Hippocampal formation (tissue), 2 donors: ENCODE results near the gene GTF2H3.

Source experiments
- DNase-seq, 2 donors: peaks; one replicate each; lab custom pipeline; 2025; lab: John Stamatoyannopoulos, UW

The GTF2H3 gene

GRCh38 chr12:123645380-123645779 lies 11.8 kb downstream of the GTF2H3 start:
- DNase-seq = no peak

- peak in 1 of 2 donors; percentile 24 for DNase-seq
Measured at GRCh38 chr12:123645878-123646277, 12.2 kb downstream of the GTF2H3 start.

GRCh38 chr12:123648401-123648800 lies 14.8 kb downstream of the GTF2H3 start:
- DNase-seq = no peak

GRCh38 chr12:123654129-123654701 lies 20.6 kb downstream of the GTF2H3 start:
- no peak for DNase-seq

- no peak for DNase-seq
Measured at GRCh38 chr12:123655420-123655819, 21.8 kb downstream of the GTF2H3 start.

GRCh38 chr12:123656392-123656791 lies 22.8 kb downstream of the GTF2H3 start:
- DNase-seq = no peak

GRCh38 chr12:123657211-123657610 lies 23.6 kb downstream of the GTF2H3 start:
- no peak for DNase-seq

- no peak for DNase-seq
Measured at GRCh38 chr12:123659996-123660727, 26.5 kb downstream of the GTF2H3 start.

GRCh38 chr12:123667771-123668170 lies 34.1 kb downstream of the GTF2H3 start:
- no peak for DNase-seq

- peak; percentile 86 to 90 for DNase-seq
Measured at GRCh38 chr12:123670882-123671728, 37.5 kb downstream of the GTF2H3 start, which contains the start of gene TCTN2. Gene TCTN2 (plus strand): TSS chr12:123671113. CDS start chr12:123671241, 128 bp downstream.

- DNase-seq = no peak
Measured at GRCh38 chr12:123671876-123672275, 38.2 kb downstream of the GTF2H3 start.

GRCh38 chr12:123675436-123675835 lies 41.8 kb downstream of the GTF2H3 start:
- DNase-seq = no peak

- no peak for DNase-seq
Measured at GRCh38 chr12:123676616-123677320, 43.1 kb downstream of the GTF2H3 start.

GRCh38 chr12:123678981-123679380 lies 45.4 kb downstream of the GTF2H3 start:
- DNase-seq = no peak

- DNase-seq = no peak
Measured at GRCh38 chr12:123681605-123682004, 48.0 kb downstream of the GTF2H3 start.

GRCh38 chr12:123683964-123684363 lies 50.3 kb downstream of the GTF2H3 start:
- no peak for DNase-seq

GRCh38 chr12:123686636-123687190 lies 53.1 kb downstream of the GTF2H3 start:
- DNase-seq = no peak

- no peak for DNase-seq
Measured at GRCh38 chr12:123690191-123690840, 56.7 kb downstream of the GTF2H3 start.

GRCh38 chr12:123696207-123696606 lies 62.6 kb downstream of the GTF2H3 start:
- DNase-seq = no peak

GRCh38 chr12:123696646-123697045 lies 63.0 kb downstream of the GTF2H3 start:
- no peak for DNase-seq

GRCh38 chr12:123705935-123706334 lies 72.3 kb downstream of the GTF2H3 start:
- DNase-seq = no peak
